Measurements from ENCODE around the gene APBA2. TPM values are rescaled to one million over a fixed set of nuclear protein-coding genes. Genes with fewer than 3 reads are reported as not detected.
"Not testable (repeated sequence)": the region's sequence is repeated elsewhere in the genome, so short reads cannot be mapped to it uniquely, and the experiment has no call there.

Gene APBA2
- total RNA-seq, 4 donors from 2014 or later, result 2.3 to 15.0 (median 4.6) TPM; not detected in 1

DNA sequence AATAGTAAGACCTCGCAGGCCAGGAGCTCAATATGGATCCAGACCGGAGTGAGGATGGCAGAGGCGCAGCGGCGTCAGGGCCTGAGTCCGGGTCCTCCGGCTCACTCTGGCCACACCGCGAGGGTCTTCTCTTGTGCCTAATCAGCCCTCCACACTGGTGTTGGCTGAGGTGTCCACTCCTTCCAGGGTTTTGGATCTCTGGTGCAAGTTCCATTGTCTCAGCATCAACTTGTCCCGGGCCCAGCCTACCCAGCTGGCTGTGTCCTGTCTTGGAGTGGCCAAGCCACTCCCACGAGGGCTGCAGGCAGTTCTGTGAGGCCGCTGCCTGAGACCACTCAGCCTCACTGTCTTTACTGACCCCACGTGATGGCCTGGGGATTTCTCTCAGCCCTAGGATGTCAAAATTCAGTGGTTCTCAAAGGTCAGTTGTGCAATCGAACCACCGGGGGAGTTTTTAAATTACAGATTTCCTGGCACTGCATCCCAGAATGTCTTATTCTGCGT is 24.7 kb upstream of the APBA2 start:
- no peak for TF ChIP-seq POLR2A (IDR thresholded peaks at IDR 0.05)
- no peaks in the 10 kb centered on the region for H3K4me1 ChIP-seq
- no peaks in the 10 kb centered on the region for H3K36me3 ChIP-seq
- no peak overlapping the region for H3K4me3 ChIP-seq
- DNase-seq, result no peak
- H3K9me3 ChIP-seq, result no peaks in the 10 kb centered on the region
- H3K27ac ChIP-seq, result no peak overlapping the region
- H3K27me3 ChIP-seq, result no peaks in the 10 kb centered on the region
- intact Hi-C loops (cut with DNase I; ENCODE audit: low total_unique reads), result no loop called here

DNA sequence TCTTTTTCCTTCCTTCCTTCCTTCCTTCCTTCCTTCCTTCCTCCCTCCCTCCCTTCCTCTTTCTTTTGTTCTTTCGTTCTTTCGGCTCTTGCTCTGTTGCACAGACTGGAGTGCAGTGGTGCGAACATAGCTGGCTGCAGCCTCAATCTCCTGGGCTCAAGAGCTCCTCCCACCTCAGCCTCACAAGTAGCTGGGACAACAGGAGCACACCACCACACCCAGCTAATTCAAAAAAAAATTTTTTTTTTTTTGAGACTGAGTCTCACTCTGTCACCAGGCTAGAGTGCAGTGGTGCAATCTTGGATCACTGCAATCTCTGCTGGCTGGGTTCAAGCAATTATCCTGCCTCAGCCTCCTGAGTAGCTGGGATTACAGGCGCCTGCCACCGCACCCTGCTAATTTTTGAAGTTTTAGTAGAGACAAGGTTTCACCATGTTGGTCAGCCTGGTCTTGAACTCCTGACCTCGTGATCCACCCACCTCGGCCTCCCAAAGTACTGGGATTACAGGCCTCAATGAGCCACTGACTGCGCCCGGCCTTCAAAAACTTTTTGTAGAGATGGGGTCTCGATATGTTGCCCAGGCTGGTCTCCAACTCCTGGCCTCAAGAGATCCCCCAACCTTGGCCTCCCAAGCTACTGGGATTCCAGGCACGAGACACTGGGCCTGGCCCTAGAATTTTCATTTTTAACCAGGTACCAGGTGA is 24.0 kb upstream of the APBA2 start:
- H3K4me3 ChIP-seq; DNase-seq; H3K36me3 ChIP-seq; H3K4me1 ChIP-seq; H3K27ac ChIP-seq; intact Hi-C loops (cut with DNase I; ENCODE audit: low total_unique reads); H3K27me3 ChIP-seq; H3K9me3 ChIP-seq: not testable (repeated sequence)

DNA sequence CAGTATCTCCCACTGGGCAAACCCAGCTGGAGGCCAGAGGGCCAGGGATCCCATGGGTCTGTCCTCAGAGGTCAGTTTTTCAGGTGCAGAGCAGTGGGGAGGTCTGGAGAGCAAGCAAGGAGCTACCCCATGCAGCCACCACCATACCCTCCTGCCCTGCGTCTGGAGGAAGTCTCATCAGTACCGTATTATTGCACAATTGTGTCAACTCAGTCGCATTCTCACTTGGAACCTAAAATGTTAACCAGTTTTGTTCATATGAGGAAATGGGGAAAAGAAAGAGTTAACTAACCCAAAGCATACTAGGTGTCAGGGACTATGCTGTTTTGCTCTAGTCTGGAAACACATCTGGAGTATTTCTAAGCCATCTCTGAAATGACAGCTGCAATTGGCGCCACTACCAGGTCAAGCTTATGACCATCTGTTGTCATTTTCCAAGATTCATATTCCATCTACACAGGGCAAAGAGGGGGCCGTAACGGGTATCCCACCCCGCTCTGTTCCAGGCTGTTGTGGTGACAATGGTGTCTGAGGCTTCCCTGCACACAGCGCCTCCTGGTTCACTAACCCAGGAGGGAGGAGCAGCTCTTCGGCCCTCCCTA is 16.9 kb upstream of the APBA2 start:
- no peak overlapping the region for H3K27ac ChIP-seq
- no peaks in the 10 kb centered on the region for H3K9me3 ChIP-seq
- no peaks in the 10 kb centered on the region for H3K4me1 ChIP-seq
- intact Hi-C loops (cut with DNase I; ENCODE audit: low total_unique reads), result no loop called here
- no peaks in the 10 kb centered on the region for H3K27me3 ChIP-seq
- no peak overlapping the region for H3K4me3 ChIP-seq
- no peak for TF ChIP-seq POLR2A (IDR thresholded peaks at IDR 0.05)
- TF ChIP-seq, protein P1, sequence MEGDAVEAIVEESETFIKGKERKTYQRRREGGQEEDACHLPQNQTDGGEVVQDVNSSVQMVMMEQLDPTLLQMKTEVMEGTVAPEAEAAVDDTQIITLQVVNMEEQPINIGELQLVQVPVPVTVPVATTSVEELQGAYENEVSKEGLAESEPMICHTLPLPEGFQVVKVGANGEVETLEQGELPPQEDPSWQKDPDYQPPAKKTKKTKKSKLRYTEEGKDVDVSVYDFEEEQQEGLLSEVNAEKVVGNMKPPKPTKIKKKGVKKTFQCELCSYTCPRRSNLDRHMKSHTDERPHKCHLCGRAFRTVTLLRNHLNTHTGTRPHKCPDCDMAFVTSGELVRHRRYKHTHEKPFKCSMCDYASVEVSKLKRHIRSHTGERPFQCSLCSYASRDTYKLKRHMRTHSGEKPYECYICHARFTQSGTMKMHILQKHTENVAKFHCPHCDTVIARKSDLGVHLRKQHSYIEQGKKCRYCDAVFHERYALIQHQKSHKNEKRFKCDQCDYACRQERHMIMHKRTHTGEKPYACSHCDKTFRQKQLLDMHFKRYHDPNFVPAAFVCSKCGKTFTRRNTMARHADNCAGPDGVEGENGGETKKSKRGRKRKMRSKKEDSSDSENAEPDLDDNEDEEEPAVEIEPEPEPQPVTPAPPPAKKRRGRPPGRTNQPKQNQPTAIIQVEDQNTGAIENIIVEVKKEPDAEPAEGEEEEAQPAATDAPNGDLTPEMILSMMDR (IDR thresholded peaks at IDR 0.05), result no peak
- H3K36me3 ChIP-seq, result no peaks in the 10 kb centered on the region
- DNase-seq, result no peak

DNA sequence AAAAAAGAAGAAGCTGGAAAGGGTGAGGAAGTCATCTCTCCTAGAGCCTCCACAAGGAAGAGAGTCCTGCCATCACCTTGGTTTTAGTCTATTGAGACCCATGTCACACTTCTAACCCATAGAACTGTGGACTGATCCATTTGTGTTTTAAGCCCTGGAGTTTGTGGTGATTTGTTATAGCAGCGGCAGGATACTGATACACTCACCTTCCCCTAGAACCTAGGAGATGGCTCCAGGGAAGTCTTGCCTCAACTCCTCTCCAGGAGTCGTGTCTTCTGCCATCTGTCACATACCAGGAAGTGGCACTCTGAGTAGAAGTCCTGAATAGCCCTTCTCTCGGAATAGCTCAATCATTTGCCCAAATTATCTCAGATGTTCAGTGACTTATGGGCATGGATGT is 14.6 kb upstream of the APBA2 start:
- H3K4me1 ChIP-seq, result no peaks in the 10 kb centered on the region
- no peaks in the 10 kb centered on the region for H3K27me3 ChIP-seq
- no peak overlapping the region for H3K27ac ChIP-seq
- no peaks in the 10 kb centered on the region for H3K36me3 ChIP-seq
- H3K4me3 ChIP-seq, result no peak overlapping the region
- DNase-seq, result no peak
- no peaks in the 10 kb centered on the region for H3K9me3 ChIP-seq
- intact Hi-C loops (cut with DNase I; ENCODE audit: low total_unique reads), result no loop called here
- TF ChIP-seq POLR2A (IDR thresholded peaks at IDR 0.05), result no peak
- TF ChIP-seq, protein P1 (IDR thresholded peaks at IDR 0.05), result no peak

DNA sequence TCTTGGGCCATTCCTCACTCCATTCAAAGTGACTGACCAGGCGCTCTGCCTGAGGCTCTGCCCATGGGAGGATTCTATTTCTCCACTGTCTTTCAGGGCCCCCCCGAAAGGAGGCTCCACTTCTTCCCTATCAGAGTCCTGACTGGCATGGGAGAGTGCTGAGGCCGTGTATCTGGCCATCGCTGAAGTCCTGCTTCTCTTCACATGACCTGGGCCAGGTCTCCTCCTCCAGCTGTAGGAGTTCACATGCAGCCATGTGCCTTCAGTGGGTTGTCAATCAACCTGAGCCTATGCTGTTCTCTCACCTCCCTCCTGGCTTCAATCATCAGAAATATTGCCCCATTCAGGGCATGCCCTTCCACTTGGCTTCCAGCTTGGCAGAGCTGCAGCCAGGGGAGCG is 12.8 kb upstream of the APBA2 start:
- no peak for TF ChIP-seq POLR2A (IDR thresholded peaks at IDR 0.05)
- TF ChIP-seq, protein P1 (IDR thresholded peaks at IDR 0.05), result no peak
- no peak for DNase-seq
- Histone ChIP-seq H3K36me3 (no peaks in the 10 kb centered on the region), H3K4me3 (no peak overlapping the region), H3K27me3 (no peaks in the 10 kb centered on the region), H3K27ac (no peak overlapping the region), H3K9me3 (no peaks in the 10 kb centered on the region), H3K4me1 (no peaks in the 10 kb centered on the region)
- intact Hi-C loops (cut with DNase I; ENCODE audit: low total_unique reads), result no loop called here

DNA sequence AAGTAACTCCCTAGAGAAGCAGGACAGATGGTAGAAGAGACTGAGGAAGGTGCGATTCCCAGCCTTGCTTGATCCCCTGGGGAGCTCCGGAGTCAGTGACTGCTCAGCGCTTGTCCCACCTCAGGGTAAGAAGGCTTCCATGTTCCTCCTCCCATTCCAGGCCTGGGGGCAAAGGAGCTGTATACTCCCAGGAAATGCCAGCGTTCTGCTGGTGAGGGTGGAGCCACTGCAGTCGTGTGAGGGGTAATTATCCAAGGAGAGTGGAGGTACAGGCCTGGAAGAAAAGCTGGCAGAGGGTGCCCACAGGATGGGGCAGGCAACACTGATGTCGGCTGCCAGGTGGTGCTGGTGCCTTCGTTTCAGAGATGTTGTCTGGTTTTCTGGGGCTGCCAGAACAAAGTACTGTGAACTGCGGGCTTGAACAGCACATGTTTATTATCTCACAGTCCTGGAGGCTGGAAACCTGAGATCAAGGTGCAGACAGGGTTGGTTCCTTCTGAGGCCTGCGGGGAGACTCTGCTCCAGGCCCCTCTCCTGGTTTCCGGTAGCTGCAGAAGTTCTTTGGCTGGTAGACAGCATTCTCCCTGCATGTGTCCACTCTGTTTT is 12.1 kb upstream of the APBA2 start:
- no peak for DNase-seq

More for the DNA sequence above, 12.1 kb upstream of the APBA2 start:
- TF ChIP-seq POLR2A (IDR thresholded peaks at IDR 0.05), result no peak
- TF ChIP-seq, protein P1 (IDR thresholded peaks at IDR 0.05), result no peak
- intact Hi-C loops (cut with DNase I; ENCODE audit: low total_unique reads), result no loop called here
- no peaks in the 10 kb centered on the region for H3K9me3 ChIP-seq
- H3K4me1 ChIP-seq, result no peaks in the 10 kb centered on the region
- H3K36me3 ChIP-seq, result no peaks in the 10 kb centered on the region
- H3K4me3 ChIP-seq, result no peak overlapping the region
- H3K27me3 ChIP-seq, result no peaks in the 10 kb centered on the region
- H3K27ac ChIP-seq, result no peak overlapping the region
